ENCODE measurements around the gene MNX1.

Gene MNX1

GRCh38 chr7:157032644-157033482 lies 22.4 kb upstream of the MNX1 start:
- no peak for DNase-seq (ENCODE audit: low read depth)

GRCh38 chr7:157032128-157032527 lies 21.7 kb upstream of the MNX1 start:
- DNase-seq (ENCODE audit: low read depth) = no peak

- DNase-seq (ENCODE audit: low read depth) = no peak
Observed at GRCh38 chr7:157028199-157028903, 17.9 kb upstream of the MNX1 start.

- DNase-seq (ENCODE audit: low read depth) = no peak
Observed at GRCh38 chr7:157027568-157028198, 17.2 kb upstream of the MNX1 start.

GRCh38 chr7:157024716-157025115 lies 14.3 kb upstream of the MNX1 start:
- no peak for DNase-seq (ENCODE audit: low read depth)

- DNase-seq (ENCODE audit: low read depth) = no peak
Observed at GRCh38 chr7:157023589-157023905, 13.1 kb upstream of the MNX1 start.

GRCh38 chr7:157022681-157023588 lies 12.5 kb upstream of the MNX1 start:
- no peak for DNase-seq (ENCODE audit: low read depth)

GRCh38 chr7:157021871-157022680 lies 11.6 kb upstream of the MNX1 start:
- DNase-seq (ENCODE audit: low read depth) = no peak

GRCh38 chr7:157021071-157021870 lies 10.8 kb upstream of the MNX1 start:
- DNase-seq (ENCODE audit: low read depth) = no peak

GRCh38 chr7:157020514-157021070 lies 10.1 kb upstream of the MNX1 start:
- DNase-seq (ENCODE audit: low read depth) = no peak

GRCh38 chr7:157019718-157020451 lies 9.4 kb upstream of the MNX1 start:
- DNase-seq (ENCODE audit: low read depth) = no peak

GRCh38 chr7:157018997-157019608 lies 8.6 kb upstream of the MNX1 start:
- no peak for DNase-seq (ENCODE audit: low read depth)

- no peak for DNase-seq (ENCODE audit: low read depth)
Observed at GRCh38 chr7:157018328-157018996, 8.0 kb upstream of the MNX1 start.

- no peak for DNase-seq (ENCODE audit: low read depth)
Observed at GRCh38 chr7:157017603-157018327, 7.3 kb upstream of the MNX1 start.

- no peak for DNase-seq (ENCODE audit: low read depth)
Observed at GRCh38 chr7:157017149-157017548, 6.7 kb upstream of the MNX1 start.

- DNase-seq (ENCODE audit: low read depth) = no peak
Observed at GRCh38 chr7:157016352-157017041, 6.0 kb upstream of the MNX1 start.

GRCh38 chr7:157016024-157016351 lies 5.5 kb upstream of the MNX1 start:
- DNase-seq (ENCODE audit: low read depth) = no peak
